GM12874 (cell line): Measurements from ENCODE around the gene NBDY.

ENCODE experiments used
- CTCF ChIP-seq: IDR thresholded peaks from 2 replicates; pipeline ENCODE4 v1.5.1; 2011; ENCODE audit warnings: low read depth, mild to moderate bottlenecking, control low read depth, low read length, moderate library complexity; ENCODE audit not compliant: insufficient read depth

The NBDY gene

GRCh38 chrX:56817179-56817578, 88.1 kb downstream of the NBDY start:
- TF ChIP-seq CTCF, result no peak

GRCh38 chrX:56826020-56826419, 97.0 kb downstream of the NBDY start:
- TF ChIP-seq CTCF, result no peak

GRCh38 chrX:56833626-56834025, 104.6 kb downstream of the NBDY start:
- no peak for TF ChIP-seq CTCF

- TF ChIP-seq CTCF, result no peak
Measured at GRCh38 chrX:56853436-56853835, 124.4 kb downstream of the NBDY start.

- TF ChIP-seq CTCF, result no peak
Measured at GRCh38 chrX:56857042-56857441, 128.0 kb downstream of the NBDY start.

GRCh38 chrX:56860888-56861287, 131.8 kb downstream of the NBDY start:
- no peak for TF ChIP-seq CTCF
